ENCODE data around the gene RNF181.

The RNF181 gene

GRCh38 chr2:85549095-85549494 lies 46.5 kb upstream of the RNF181 start:
- no peak for DNase-seq (ENCODE audit: low read depth)
- no peak overlapping the region for H3K4me3 ChIP-seq (ENCODE audit: low read depth, low read length)
- no peak for TF ChIP-seq CTCF (IDR thresholded peaks at IDR 0.05; ENCODE audit: low read depth, low read length)
- no peak for TF ChIP-seq POLR2A (IDR thresholded peaks at IDR 0.05; ENCODE audit: extremely low read depth, insufficient read length)
- no peak for TF ChIP-seq MYC (IDR thresholded peaks at IDR 0.05; ENCODE audit: low read depth, low read length)
- TF ChIP-seq MAX (IDR thresholded peaks at IDR 0.05; ENCODE audit: low read depth, low read length) = no peak

- no peak for DNase-seq (ENCODE audit: low read depth)
- TF ChIP-seq POLR2A (IDR thresholded peaks at IDR 0.05; ENCODE audit: extremely low read depth, insufficient read length) = no peak
- TF ChIP-seq CTCF (IDR thresholded peaks at IDR 0.05; ENCODE audit: low read depth, low read length) = no peak
- TF ChIP-seq MAX (IDR thresholded peaks at IDR 0.05; ENCODE audit: low read depth, low read length) = no peak
- no peak for TF ChIP-seq MYC (IDR thresholded peaks at IDR 0.05; ENCODE audit: low read depth, low read length)
- H3K4me3 ChIP-seq (ENCODE audit: low read depth, low read length) = no peak overlapping the region
These were observed 45.7 kb upstream of the RNF181 start for GRCh38 chr2:85549826-85550225.

GRCh38 chr2:85550486-85550885 lies 45.1 kb upstream of the RNF181 start:
- no peak for DNase-seq (ENCODE audit: low read depth)
- H3K4me3 ChIP-seq (ENCODE audit: low read depth, low read length) = no peak overlapping the region
- TF ChIP-seq POLR2A (IDR thresholded peaks at IDR 0.05; ENCODE audit: extremely low read depth, insufficient read length) (no peak), CTCF (IDR thresholded peaks at IDR 0.05; ENCODE audit: low read depth, low read length) (no peak), MYC (IDR thresholded peaks at IDR 0.05; ENCODE audit: low read depth, low read length) (no peak), MAX (IDR thresholded peaks at IDR 0.05; ENCODE audit: low read depth, low read length) (no peak)

GRCh38 chr2:85551698-85552678 lies 43.6 kb upstream of the RNF181 start:
- TF ChIP-seq CTCF (IDR thresholded peaks at IDR 0.05; ENCODE audit: low read depth, low read length) = peak; percentile 95
- no peak for TF ChIP-seq MYC (IDR thresholded peaks at IDR 0.05; ENCODE audit: low read depth, low read length)
- TF ChIP-seq POLR2A (IDR thresholded peaks at IDR 0.05; ENCODE audit: extremely low read depth, insufficient read length) = no peak
- TF ChIP-seq MAX (IDR thresholded peaks at IDR 0.05; ENCODE audit: low read depth, low read length) = no peak
- no peak overlapping the region for H3K4me3 ChIP-seq (ENCODE audit: low read depth, low read length)
- DNase-seq (ENCODE audit: low read depth) = peak; percentile 89

- no peak overlapping the region for H3K4me3 ChIP-seq (ENCODE audit: low read depth, low read length)
- no peak for TF ChIP-seq MYC (IDR thresholded peaks at IDR 0.05; ENCODE audit: low read depth, low read length)
- TF ChIP-seq MAX (IDR thresholded peaks at IDR 0.05; ENCODE audit: low read depth, low read length) = no peak
- no peak for TF ChIP-seq POLR2A (IDR thresholded peaks at IDR 0.05; ENCODE audit: extremely low read depth, insufficient read length)
- TF ChIP-seq CTCF (IDR thresholded peaks at IDR 0.05; ENCODE audit: low read depth, low read length) = no peak
- DNase-seq (ENCODE audit: low read depth) = no peak
These were observed 42.4 kb upstream of the RNF181 start for GRCh38 chr2:85553184-85553583.

All from NB4 (cell line).